ENCODE results near the gene AMOTL1.

- TF ChIP-seq CTCF (optimal IDR thresholded peaks at IDR 0.05 in 1 of 3, IDR thresholded peaks at IDR 0.05 in 1 of 3, conservative IDR thresholded peaks at IDR 0.05 in 1 of 3; ENCODE audit: extremely low read depth in 1 of 3, insufficient read depth in 2 of 3, low read length in 3 of 3) (no peak), EZH2 (IDR thresholded peaks at IDR 0.05; ENCODE audit: low read length) (no peak)
Measured at GRCh38 chr11:94801866-94802460, 33.8 kb downstream of the AMOTL1 start.

Measured in keratinocyte (primary cell).